ENCODE results near the gene ZDHHC14. TPM values are rescaled to one million over a fixed set of nuclear protein-coding genes. Genes with fewer than 3 reads are reported as not detected.

Gene ZDHHC14
- total and polyA plus RNA-seq, 7 donors: 2.5 to 14.6 (median 4.3) TPM

DNA sequence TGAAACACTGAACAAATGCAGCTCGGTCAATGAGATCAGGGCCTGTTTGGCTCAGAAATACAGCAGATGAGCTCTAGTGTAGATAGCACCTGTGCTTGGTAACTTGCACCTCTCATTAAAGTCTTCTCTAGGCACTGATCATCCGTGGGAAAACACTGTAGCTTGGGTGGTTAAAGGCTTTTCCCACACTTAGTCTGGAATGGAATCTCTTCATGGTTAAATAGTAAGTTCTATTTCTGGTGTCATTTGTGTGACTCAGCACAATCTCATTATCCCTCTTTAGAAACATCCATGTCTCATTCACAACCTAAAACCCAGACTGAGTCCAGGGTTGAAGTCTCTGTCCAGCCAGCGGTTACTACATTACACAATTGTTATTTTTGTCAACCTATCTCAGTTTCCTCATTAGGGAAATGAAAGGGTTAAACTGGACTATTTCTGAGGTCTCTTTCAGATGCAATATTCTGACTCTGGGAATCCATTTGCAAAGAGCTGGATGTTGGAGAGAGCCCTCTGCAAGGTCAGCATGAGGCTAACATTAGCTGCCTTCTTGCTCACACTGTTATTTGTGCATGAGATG, 125.0 kb downstream of the ZDHHC14 start:
- H3K4me1 ChIP-seq: no peaks in the 10 kb centered on the region
- peaks cover 16% of the 10 kb centered on the region for H3K9me3 ChIP-seq
- WGBS, 3 donors: 93 to 99% (median 93%) methylated on average over 3 of the region's 3 CpGs
- DNase-seq (no peak), ATAC-seq (peak in 1 of 4 donors; percentile 65)
- TF ChIP-seq, protein P1, sequence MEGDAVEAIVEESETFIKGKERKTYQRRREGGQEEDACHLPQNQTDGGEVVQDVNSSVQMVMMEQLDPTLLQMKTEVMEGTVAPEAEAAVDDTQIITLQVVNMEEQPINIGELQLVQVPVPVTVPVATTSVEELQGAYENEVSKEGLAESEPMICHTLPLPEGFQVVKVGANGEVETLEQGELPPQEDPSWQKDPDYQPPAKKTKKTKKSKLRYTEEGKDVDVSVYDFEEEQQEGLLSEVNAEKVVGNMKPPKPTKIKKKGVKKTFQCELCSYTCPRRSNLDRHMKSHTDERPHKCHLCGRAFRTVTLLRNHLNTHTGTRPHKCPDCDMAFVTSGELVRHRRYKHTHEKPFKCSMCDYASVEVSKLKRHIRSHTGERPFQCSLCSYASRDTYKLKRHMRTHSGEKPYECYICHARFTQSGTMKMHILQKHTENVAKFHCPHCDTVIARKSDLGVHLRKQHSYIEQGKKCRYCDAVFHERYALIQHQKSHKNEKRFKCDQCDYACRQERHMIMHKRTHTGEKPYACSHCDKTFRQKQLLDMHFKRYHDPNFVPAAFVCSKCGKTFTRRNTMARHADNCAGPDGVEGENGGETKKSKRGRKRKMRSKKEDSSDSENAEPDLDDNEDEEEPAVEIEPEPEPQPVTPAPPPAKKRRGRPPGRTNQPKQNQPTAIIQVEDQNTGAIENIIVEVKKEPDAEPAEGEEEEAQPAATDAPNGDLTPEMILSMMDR (IDR thresholded peaks at IDR 0.05): no peak
- intact Hi-C loops (cut with DNase I): no loop called here
- no peaks in the 10 kb centered on the region for H3K36me3 ChIP-seq (ENCODE audit: insufficient read depth in 1 of 2, low read depth in 1 of 2)
- H3K27me3 ChIP-seq (ENCODE audit: insufficient read depth in 3 of 3, low read length in 2 of 3): no peaks in the 10 kb centered on the region
- no peak overlapping the region for H3K27ac ChIP-seq
- H3K4me3 ChIP-seq: no peak overlapping the region

DNA sequence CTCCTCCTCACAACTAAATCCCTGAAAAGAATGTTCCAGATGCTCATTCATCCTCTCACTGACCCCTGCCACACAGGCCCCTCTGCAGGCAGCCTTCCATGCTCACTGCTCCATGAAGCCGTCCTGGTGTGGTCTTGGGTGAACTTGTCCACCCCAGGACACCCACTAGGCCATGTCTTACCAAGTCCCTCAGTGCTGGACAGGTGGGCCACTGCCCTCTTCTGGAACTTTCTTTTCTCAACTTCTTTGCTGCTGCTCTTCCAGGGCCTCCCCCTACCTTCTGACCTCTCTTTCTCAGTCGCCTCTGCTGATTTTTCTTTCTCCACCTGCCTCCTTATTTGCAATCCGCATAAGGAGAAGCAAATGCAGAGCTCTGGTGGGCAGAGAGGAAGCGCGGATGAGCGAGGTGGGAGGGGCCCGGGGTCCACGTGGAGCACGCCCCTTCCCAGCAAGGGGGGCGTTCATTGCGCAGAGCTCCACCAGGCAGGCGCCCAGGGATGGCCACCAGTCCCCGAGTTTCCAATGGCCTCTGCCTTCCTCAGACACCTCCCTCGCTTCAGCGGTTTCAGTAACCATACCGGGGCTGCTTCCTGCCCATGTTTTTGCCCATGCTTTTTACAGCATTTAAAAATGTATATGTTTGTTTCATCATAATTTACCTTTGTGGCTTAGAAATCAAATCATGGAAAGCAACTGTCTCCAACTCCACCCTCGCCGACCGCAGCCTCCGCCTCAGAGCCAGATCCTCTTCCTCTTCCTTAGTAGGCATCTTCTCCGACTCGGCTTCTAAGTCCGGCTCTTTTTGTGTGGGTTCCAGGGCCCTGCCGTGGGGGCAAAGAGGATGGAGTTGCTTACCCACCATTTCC, 129.6 kb downstream of the ZDHHC14 start:
- Histone ChIP-seq H3K9me3 (peaks cover 10% of the 10 kb centered on the region), H3K4me1 (peaks cover 15% of the 10 kb centered on the region), H3K4me3 (no peak overlapping the region), H3K36me3 (ENCODE audit: insufficient read depth in 1 of 2, low read depth in 1 of 2) (no peaks in the 10 kb centered on the region), H3K27me3 (ENCODE audit: insufficient read depth in 3 of 3, low read length in 2 of 3) (no peaks in the 10 kb centered on the region), H3K27ac (no peak overlapping the region)
- DNase-seq (no peak), ATAC-seq (no peak)
- TF ChIP-seq, protein P1 (IDR thresholded peaks at IDR 0.05): no peak
- 87 to 90% (median 88%) methylated on average over 24 of the region's 24 CpGs for WGBS, 3 donors
- intact Hi-C loops (cut with DNase I): no loop called here

DNA sequence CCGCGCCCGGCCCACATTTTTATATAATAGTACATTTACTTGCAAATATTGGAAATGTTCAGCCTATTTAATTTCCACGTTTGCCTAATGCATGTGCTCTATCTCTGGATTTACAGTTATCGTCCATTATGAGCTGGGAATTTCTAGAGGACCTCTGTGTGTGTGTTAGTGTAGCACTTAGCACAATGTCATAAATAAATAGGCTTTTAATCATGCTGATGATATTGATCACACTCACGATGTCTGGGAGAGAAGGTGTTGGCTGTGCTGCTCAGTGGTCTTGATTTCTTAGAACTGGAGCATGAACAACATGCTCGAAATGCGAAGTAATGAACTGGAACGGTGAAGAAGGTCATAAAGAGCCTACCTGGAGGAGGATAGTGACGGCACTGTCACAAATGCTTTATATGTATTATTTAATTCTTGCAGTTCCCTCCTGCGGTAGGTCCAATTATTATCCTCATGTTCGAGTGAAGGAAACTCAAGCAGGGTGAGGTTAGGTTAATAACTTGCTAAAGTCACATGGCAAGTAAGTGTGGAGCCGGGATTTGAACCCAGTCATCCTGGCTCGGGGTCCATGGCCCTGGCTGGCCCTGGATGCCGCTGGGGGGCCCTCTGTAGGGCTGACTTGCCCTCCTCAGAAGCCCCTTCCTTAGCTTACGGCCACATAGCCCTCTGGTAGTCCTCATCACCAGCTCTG, 130.8 kb downstream of the ZDHHC14 start:
- H3K27me3 ChIP-seq (ENCODE audit: insufficient read depth in 3 of 3, low read length in 2 of 3): no peaks in the 10 kb centered on the region
- H3K4me3 ChIP-seq: no peak overlapping the region
- no peak for DNase-seq
- no peaks in the 10 kb centered on the region for H3K36me3 ChIP-seq (ENCODE audit: insufficient read depth in 1 of 2, low read depth in 1 of 2)
- H3K27ac ChIP-seq: no peak overlapping the region
- no peak for ATAC-seq
- TF ChIP-seq, protein P1 (IDR thresholded peaks at IDR 0.05): no peak
- H3K9me3 ChIP-seq: no peaks in the 10 kb centered on the region
- WGBS, 3 donors: 94 to 96% (median 95%) methylated on average over 16 of the region's 16 CpGs
- peaks cover 19% of the 10 kb centered on the region for H3K4me1 ChIP-seq
- intact Hi-C loops (cut with DNase I): no loop called here

DNA sequence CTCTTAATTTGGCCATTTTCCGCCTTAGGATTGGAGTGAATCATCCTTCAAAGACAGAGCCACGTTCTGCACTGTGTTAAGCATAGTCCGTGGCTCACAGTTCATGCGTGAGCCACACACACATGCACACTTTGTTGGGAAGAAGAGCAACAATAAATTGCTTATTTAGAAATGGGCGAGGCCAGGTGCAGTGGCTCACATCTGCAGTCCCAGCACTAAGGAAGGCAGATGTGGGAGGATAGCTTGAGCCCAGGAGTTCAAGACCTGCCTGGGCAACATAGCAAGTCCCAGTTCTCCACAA, 131.3 kb downstream of the ZDHHC14 start:
- no peaks in the 10 kb centered on the region for H3K36me3 ChIP-seq (ENCODE audit: insufficient read depth in 1 of 2, low read depth in 1 of 2)

More for the DNA sequence above, 131.3 kb downstream of the ZDHHC14 start:
- peaks cover 19% of the 10 kb centered on the region for H3K4me1 ChIP-seq
- no peaks in the 10 kb centered on the region for H3K9me3 ChIP-seq
- no peak overlapping the region for H3K4me3 ChIP-seq
- no peaks in the 10 kb centered on the region for H3K27me3 ChIP-seq (ENCODE audit: insufficient read depth in 3 of 3, low read length in 2 of 3)
- DNase-seq: no peak
- no peak for ATAC-seq
- 88 to 92% (median 88%) methylated on average over 5 of the region's 5 CpGs for WGBS, 3 donors
- TF ChIP-seq, protein P1 (IDR thresholded peaks at IDR 0.05): no peak
- no peak overlapping the region for H3K27ac ChIP-seq
- intact Hi-C loops (cut with DNase I): no loop called here
